ENCODE data around the gene TLL2. TPM values are rescaled to one million over a fixed set of nuclear protein-coding genes. Genes with fewer than 3 reads are reported as not detected.

Gene TLL2
- total RNA-seq, 2 donors from 2014 or later, result 0.34 to 0.37 TPM

GRCh38 chr10:96441987-96442643 lies 71.6 kb downstream of the TLL2 start:
- no peak for DNase-seq
- no peak for ATAC-seq
- intact Hi-C loops (cut with DNase I, micrococcal nuclease), result no loop called here

- ATAC-seq (no peak), DNase-seq (no peak)
These were observed 72.3 kb downstream of the TLL2 start for GRCh38 chr10:96441322-96441885.

GRCh38 chr10:96440361-96441292 lies 73.1 kb downstream of the TLL2 start:
- no peak for DNase-seq
- ATAC-seq, result no peak
- intact Hi-C loops (cut with DNase I, micrococcal nuclease), result no loop called here

More at GRCh38 chr10:96441322-96441885, 72.3 kb downstream of the TLL2 start:
- intact Hi-C loops (cut with DNase I, micrococcal nuclease), result no loop called here

- intact Hi-C loops (cut with DNase I, micrococcal nuclease), result no loop called here
- ATAC-seq, result no peak
- DNase-seq, result no peak
These were observed 74.0 kb downstream of the TLL2 start for GRCh38 chr10:96439725-96440124.

- no peak for ATAC-seq
- intact Hi-C loops (cut with DNase I, micrococcal nuclease), result no loop called here
- no peak for DNase-seq
These were observed 77.7 kb downstream of the TLL2 start for GRCh38 chr10:96436035-96436434.

- DNase-seq (no peak), ATAC-seq (no peak)
- intact Hi-C loops (cut with DNase I, micrococcal nuclease), result no loop called here
These were observed 82.3 kb downstream of the TLL2 start for GRCh38 chr10:96431211-96431970.

GRCh38 chr10:96427291-96427690 lies 86.4 kb downstream of the TLL2 start:
- ATAC-seq (no peak), DNase-seq (no peak)
- intact Hi-C loops (cut with DNase I, micrococcal nuclease), result no loop called here

- intact Hi-C loops (cut with DNase I, micrococcal nuclease), result no loop called here
- ATAC-seq (no peak), DNase-seq (no peak)
These were observed 91.2 kb downstream of the TLL2 start for GRCh38 chr10:96422525-96422924.

- ATAC-seq, result no peak
- DNase-seq, result no peak
- intact Hi-C loops (cut with DNase I, micrococcal nuclease), result no loop called here
These were observed 91.7 kb downstream of the TLL2 start for GRCh38 chr10:96421995-96422394.

GRCh38 chr10:96420228-96421009 lies 93.3 kb downstream of the TLL2 start:
- intact Hi-C loops (cut with DNase I, micrococcal nuclease), result no loop called here
- no peak for DNase-seq
- no peak for ATAC-seq

- intact Hi-C loops (cut with DNase I, micrococcal nuclease), result no loop called here
- ATAC-seq (no peak), DNase-seq (no peak)
These were observed 94.4 kb downstream of the TLL2 start for GRCh38 chr10:96419351-96419750.

GRCh38 chr10:96418582-96418981 lies 95.1 kb downstream of the TLL2 start:
- ATAC-seq (no peak), DNase-seq (no peak)
- intact Hi-C loops (cut with DNase I, micrococcal nuclease), result no loop called here

- intact Hi-C loops (cut with DNase I, micrococcal nuclease), result no loop called here
- DNase-seq, result no peak
- no peak for ATAC-seq
These were observed 96.3 kb downstream of the TLL2 start for GRCh38 chr10:96417441-96417840.

GRCh38 chr10:96416643-96417042 lies 97.1 kb downstream of the TLL2 start:
- intact Hi-C loops (cut with DNase I, micrococcal nuclease), result no loop called here
- ATAC-seq, result peak; percentile 26
- DNase-seq, result peak in 1 of 2 donors; percentile 56

GRCh38 chr10:96415891-96416554 lies 97.7 kb downstream of the TLL2 start:
- ATAC-seq (no peak), DNase-seq (no peak)
- intact Hi-C loops (cut with DNase I, micrococcal nuclease), result no loop called here

GRCh38 chr10:96415150-96415890 lies 98.4 kb downstream of the TLL2 start:
- DNase-seq, result no peak
- intact Hi-C loops (cut with DNase I, micrococcal nuclease), result no loop called here

GRCh38 chr10:96414303-96414702 lies 99.4 kb downstream of the TLL2 start:
- ATAC-seq, result no peak
- intact Hi-C loops (cut with DNase I, micrococcal nuclease), result no loop called here

More at GRCh38 chr10:96415150-96415890, 98.4 kb downstream of the TLL2 start:
- ATAC-seq, result no peak

More at GRCh38 chr10:96414303-96414702, 99.4 kb downstream of the TLL2 start:
- no peak for DNase-seq
